GM21786 (cell line): Measurements from ENCODE around the gene LCMT2.
"Not testable (repeated sequence)": the region's sequence is repeated elsewhere in the genome, so short reads cannot be mapped to it uniquely, and the experiment has no call there.

Source experiments
- ATAC-seq: cut with Tn5 transposase; IDR thresholded peaks from one replicate; pipeline ENCODE4 v1.9.1; 2021; ENCODE audit not compliant: unreplicated experiment

The LCMT2 gene

DNA sequence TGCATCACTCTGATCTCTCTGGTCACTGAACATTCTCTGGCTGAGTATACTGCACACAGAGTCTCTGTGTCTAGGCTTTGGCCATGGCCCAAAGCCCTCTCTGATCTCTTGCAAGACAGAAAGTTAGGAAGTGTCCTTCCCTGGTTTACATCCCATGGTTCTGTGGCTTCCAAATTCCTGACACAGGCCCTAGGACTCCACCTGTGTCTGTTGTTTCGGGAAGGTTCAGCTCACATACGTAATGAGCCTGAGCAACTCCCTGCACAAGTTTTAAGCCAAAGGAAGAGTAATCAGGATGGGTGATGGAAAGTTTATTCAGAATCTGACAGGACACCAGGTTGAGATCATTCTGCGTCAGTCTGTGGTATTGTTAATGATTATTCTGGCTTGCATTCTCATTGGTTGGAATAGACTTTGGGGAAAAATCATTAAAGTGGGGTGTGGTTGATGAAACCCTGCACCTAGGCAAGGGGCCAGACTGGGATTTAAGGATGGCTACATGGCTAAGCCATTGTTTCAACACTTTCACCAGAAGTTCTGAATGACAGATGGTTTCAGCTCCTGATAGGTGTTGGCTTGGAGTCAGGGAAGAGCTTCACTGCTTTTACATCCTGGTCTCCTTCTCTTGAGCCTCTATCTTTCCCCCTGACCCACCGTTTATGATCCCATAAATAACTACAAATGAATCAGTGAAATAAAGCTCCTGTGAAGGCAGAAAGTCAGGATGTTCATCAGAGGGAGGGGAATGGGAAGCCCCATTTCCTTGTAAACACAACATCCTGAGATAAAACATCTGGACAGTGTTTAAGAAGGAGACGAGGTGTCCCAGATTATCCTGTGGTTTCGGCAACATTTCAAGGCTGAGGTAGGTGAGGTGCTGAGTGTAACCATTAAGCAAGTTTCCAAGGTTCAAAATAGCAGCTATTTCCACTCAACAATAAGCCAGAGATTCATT, 14.1 kb downstream of the LCMT2 start:
- ATAC-seq, result no peak

DNA sequence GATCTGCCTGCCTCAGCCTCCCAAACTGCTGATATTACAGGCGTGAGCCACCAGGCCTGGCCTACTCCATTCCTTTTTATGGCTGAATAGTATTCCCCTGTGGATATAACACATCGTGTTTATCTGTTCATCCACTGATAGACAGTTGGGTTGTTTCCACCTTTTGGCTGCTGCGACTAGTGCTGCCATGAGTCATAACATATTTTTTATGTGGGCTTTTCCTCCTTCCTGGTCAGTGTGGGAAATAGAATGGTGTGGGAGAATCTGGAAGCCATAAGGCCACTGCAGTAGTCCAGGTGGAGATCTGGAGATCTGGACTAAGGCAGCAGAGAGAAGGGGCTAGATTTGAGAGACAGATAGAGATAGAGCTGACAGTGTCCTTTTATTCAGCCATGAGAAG, 16.2 kb downstream of the LCMT2 start:
- ATAC-seq, result no peak

DNA sequence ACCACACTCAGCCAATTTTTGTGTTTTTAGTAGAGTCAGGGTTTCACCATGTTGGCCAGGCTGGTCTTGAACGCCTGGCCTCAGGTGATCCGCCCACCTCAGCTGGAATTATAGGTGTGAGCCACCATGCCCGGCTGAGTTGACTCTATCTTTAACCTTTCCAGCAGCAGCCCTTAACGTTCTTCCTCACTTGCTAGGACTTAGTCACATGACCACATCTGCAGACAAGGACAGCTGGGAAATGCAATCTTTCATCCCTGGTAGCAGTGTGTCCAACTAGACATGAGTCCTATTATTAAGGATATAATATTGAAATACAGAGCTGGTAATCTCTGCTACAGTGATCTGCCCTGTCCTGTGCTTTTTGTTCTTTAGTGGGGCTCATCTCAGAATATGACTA, 18.0 kb downstream of the LCMT2 start:
- ATAC-seq, result no peak

DNA sequence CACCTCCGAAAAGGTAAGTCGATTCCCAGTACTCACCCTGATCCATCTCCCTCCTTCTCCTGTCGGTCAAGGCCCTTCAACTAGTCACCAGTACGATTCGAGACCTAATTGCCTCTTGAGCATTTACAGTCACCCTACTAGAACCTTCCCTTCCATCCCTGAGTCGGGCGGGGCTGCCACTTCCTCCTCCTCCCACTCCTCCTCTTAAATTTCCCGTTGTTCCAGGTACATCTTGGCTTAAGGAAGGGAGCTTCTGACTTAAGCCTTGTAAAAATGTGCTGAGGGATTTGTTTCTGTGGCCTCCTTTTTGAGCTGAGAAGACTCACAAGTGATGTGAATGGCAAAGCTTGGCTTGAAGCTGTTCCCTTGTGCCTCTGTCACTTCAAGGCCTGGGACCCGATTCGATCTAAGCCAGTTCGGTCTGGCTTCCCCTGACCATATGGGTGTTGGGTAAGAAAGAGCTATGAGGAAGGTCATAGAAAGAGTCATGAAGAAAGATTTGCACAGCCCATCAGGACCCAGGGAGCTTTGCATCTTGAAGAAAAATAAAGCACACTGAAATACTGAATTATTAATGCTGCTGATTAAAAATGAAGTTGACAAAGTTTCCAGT, 28.1 kb downstream of the LCMT2 start, which contains the start of gene TGM7:
TSS of gene TGM7 (minus strand) at position 51 of the 613 bp plus-strand sequence.
- no peak for ATAC-seq

DNA sequence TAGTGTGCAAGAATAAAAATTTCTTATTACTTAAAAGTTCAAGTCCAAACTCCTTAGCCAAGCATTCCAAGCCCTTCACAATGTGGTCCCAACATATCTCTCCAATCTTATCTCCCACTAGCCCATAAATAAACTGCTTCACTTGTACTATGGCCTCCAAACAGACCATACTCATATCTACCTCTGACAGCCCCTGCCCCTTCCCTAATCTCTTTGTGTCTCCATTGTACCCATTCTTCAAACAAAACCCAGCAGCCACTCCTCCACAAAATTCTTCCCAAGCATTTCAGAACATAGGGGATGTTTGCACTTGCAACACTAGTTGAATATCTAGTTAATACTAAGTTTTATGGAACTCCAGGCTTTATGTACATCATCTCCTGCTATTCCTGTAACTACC, 30.5 kb downstream of the LCMT2 start:
- ATAC-seq, result no peak

DNA sequence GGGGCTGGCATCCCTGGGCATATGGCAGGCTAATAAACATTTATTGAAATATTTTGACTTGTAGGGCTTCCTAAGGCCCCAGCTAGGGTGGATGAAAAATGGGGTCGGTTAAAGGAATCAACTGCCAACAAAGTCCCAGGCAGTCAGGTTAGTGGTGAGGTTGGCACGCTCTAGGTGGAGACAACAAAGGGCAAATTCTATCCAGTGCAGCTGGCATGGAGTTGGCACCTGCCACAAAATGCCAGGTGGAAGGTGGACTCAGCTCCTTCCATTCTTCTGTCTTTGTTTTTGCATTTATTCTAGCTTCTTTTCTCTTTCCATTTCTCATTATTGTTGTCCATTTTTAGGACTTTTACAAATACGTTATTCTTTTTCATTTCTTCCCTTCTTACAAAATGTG, 31.0 kb downstream of the LCMT2 start:
- ATAC-seq, result no peak

DNA sequence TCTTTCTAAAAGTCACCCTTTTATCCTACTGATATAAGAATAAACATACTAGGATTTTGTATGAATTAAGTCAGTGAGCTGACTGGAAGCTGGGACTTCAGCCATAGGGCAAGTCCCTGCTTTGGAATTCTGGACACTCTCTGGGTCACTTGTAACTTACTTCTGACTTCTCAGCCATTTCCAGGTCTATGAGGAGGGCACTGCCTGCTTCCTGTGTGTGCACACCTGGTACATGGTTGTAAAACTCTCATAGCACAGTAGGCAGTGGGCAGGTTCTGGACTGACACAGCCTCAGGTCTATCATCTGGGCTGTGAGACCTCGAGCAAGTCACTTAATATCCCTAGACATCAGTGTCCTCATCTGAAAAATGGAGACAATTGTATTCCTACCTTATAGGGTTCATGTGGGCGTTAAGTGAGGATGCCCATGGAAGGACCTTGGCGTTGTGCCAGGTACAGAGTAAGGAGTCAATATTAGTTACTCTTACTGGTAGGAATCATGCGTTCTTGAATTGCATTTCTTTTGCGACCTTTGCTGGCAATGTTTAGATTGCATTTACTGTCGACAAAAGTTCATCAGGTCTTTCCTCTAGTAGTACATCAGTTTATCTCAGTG, 36.2 kb downstream of the LCMT2 start:
- no peak for ATAC-seq

DNA sequence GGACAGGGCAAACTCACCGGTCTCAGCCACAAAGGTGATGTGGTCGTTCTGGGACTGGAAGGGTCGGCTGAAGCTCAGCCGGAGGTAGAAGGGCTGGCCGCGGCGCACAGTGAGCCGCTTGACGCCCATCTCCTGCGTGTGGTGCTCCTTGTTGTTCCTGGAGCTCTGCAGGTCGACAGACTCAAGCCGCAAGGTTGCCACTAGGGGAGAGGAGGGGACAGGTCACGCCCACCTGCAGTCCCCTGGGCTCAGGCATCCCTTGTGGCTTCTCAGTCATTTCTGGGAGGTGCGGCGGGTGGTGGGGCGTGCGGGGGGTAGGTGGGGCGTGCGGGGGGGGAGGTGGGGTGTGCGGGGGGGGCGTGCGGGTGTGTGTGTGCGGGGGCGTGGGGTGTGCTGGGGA, 36.9 kb downstream of the LCMT2 start:
- no peak for ATAC-seq

DNA sequence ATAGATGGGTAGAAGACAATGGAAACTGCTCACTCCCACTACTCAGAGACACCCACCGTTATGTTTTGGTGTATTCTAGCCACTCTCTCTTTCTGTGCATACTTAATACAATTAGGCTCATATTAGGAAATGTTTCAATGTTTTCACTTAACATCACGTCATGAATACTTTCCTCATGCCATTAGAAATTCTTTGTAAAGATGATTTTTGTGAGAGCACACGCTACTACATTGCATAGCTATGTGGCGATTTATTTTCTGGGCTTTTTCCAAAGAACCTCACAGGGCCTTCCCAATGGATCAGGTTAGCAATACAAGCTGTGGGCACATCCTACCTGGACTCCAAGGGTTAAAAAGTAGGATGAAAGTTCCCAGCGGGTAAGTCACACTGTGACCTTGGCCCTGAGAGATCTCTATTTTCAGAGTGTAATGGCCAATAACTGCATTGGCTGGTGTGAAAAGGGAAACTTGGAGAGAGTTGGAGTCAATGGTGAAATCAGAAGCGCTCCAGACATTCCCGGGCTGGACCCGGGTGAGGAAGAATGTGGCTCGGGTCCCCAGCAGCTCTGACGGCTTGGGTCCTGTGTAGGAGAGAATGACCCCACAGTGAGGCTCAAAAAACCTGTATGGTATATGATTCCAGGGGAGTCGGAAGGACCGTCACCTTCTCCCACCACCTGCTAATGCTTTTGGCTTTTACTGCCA, 37.8 kb downstream of the LCMT2 start:
- no peak for ATAC-seq

DNA sequence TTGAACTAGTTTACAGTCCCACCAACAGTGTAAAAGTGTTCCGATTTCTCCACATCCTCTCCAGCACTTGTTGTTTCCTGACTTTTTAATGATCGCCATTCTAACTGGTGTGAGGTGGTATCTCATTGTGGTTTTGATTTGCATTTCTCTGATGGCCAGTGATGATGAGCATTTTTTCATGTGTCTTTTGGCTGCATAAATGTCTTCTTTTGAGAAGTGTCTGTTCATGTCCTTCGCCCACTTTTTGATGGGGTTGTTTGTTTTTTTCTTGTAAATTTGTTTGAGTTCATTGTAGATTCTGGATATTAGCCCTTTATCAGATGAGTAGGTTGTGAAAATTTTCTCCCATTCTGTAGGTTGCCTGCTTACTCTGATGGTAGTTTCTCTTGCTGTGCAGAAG, 40.7 kb downstream of the LCMT2 start:
- ATAC-seq, result not testable (repeated sequence)

DNA sequence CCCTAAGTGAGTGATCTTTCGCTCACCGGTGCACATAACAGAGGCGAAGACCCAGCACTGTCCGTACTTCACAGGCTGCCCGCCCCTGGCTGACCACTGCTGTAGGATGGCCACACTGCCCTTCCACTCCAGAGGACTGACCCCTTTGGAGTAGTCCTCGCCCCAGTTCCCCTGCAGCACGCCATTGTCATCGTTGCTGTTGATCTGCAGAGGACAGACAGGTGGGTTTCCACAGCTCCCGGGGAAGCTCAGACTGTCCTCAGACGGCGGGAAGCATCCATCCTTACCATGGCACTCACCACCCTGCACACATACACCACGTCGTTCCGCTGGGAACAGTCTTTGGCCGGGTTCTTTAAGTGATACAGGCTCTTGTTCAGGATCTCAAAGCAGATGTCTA, 43.1 kb downstream of the LCMT2 start:
- no peak for ATAC-seq

DNA sequence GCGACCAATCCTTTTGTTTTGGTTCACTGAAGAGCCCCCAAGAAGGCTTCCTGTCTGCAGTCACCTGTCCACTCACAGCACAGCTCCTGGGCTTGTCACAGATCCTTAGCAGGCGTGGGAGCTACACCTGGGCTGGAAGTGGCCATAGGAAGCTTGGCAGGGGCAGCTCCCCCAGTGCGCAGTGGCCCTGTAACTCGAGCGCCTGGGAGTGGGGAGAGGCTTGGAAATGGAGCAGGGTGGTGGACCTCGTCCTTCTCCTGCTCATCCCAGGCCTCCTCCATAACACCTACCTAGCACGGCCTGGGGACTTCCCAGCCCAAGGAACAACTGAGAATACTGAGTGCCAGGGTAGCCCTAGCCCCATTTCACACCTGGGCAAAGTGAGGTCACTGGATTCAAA, 44.3 kb downstream of the LCMT2 start:
- ATAC-seq, result no peak

DNA sequence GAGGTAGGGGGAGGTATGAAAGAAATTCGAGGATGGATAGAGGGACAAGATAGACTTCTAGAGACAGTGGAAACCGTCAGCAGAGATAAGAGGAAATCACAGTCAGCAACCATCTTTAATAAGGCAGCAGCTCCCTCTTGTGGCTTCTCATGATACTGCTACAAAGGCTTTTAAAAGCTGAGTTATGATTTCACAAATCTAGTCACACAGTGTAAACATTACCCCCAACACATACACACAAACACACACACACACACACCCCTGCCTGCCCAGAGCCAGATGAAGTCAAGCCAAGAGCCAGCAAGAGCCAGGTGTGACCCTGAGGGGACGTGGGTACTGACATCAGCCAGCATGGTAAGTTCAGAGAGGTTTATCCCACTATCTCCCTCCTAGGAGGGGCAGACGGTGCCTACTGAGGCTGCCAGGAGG, 44.8 kb downstream of the LCMT2 start:
- no peak for ATAC-seq

DNA sequence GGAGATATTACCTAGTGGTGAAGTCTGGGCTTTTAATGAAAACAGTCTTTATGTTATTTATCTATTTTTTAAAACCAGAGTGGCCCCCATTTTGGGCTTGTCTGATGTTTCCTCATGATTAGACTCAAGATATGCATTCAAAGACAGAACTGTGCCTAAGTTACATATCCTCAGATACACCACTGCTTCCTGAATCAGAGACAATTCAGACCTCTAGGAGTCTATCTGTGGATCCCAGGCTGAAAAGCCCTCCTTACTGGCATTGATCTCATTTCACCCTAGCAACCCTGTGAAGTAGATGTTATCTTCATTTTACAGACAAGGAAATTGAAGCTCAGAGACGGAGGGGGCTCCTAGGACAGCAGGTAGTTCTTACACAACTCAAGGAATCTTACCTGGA, 46.8 kb downstream of the LCMT2 start:
- no peak for ATAC-seq

DNA sequence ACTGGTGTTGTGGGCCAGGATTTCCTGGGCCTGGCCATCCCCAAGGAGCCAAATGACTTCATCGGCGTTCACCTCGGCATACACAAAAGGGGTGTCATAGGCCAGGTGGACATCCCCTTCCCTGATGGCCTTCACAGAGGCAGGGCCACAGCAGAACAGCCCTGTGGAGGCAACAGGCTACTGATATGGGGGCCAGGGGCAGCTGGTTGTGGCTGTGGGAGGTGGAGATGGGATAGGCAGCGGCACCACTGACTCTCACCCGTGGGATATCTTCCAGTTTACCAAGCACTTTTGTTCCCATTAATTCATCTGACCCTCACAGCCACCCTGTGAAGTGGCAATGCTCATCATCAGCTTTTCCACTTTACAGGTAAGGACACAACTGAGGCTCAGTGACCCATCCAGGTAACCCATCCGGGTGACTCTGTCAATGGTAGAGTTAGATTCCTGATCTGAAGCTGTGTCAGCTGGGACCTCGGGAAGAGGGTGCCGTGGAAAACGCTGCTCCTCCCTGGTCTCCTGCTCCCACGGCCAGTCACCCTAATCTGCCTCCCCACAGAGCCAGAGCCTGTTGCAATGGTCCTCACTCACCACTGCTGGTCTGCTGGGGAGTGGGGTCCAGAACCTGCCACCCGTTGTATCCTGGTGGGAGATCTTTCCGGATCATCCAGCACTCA, 48.3 kb downstream of the LCMT2 start:
- no peak for ATAC-seq

DNA sequence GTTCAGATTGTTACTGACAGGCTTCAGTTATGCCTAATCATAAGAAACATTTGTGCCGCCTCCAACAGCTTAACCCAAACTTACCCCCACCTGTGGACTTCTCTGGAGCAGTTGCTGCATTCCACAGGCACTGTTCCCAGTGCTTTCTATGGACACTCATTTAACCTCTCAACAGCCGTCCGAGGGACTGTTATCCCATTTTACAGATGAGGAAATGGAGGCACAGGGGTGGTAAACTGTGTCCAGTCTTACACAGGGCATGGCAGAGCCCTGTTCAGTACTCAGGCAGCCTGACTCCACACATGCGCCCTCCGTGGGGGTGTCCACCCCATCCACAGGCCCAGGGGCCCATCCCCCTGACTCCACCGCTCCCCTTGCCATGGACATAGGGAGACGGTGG, 49.4 kb downstream of the LCMT2 start:
- no peak for ATAC-seq

DNA sequence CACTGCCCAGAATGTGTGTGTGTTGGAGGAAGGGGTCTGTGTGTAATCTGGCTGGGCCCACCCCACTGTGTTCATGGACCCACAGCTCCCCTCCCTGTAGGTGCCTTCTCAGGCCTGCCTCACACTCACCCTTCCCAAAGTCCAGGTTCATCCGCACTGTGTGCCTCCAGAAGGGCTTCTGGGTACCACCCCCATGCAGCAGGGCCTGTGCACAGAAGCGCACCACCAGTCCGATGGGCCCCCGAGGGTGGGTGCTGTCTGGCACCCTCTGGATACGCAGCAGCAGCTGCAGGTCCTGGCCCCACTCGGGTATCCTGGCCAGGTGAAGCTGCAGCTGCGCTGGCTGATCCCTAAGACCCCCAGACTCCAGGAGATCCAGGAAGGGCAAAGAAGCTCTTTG, 50.9 kb downstream of the LCMT2 start:
- ATAC-seq, result no peak

DNA sequence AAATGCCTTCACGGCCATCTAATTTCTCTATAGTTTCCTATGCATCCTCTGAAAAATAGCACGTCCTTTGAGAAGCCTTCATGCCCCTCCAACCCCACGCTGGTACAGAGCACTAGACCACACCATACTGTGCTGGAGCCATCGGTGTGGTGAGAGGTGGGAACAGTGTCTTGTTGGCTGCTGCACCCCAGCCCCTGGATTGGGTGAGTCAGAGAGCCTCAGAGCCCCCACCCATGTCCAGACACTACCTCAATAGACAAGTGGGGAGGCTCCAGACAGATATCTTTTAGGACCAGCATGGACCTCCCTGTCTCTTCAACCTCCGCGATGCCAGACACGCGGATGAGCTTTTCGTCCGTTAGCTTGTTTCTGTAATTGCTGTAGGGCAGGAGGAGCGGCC, 51.5 kb downstream of the LCMT2 start:
- ATAC-seq, result no peak

DNA sequence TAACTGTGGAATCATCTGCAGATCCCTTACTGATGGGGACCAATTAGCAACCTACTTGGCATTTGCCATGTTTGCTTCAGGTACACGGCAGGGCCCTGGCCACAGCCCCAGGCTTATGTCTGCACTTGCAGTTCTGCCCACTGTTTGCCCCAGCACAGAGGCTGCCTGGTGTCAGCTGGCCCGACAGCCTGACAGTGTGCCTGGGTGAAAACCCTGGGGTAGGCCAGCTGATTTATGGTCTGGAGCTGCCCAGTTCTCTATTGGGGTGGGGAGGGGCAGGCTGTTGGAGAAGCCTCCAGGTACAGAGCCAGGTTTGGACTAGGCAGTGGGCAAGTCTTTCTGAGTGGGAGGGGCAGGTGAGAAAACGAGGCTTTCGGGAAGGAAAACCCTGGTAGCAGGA, 52.5 kb downstream of the LCMT2 start:
- no peak for ATAC-seq

DNA sequence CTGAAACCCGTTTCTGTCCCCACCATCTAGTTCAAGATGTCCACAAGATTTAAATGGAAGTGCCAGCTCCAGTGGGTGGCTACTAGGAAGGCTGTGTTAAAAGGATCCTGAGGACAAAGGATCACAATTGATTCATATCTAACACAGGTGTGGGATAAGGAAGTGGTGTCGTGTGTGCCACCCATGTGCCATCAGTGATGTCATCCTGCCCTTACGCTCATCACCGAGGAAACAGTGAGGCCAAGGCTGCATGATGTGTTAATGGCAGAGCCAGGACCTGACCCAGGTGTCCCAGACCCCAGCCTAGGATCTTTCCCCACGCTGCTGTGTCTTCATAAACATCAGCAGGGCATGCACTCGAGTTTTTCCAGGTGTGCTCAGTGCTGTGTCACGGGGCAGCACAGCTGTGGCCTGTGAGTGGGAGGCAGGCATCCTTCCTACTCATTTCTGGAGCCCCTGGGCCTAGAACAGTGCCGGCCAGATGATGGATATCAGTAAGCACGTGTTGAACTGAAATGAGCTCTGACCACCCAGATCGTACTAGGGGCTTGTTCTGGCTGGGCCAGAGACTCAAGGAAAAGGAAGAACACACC, 53.0 kb downstream of the LCMT2 start:
- ATAC-seq, result no peak
